Daoy (cell line): ENCODE data around the gene PTPRQ. TPM values are rescaled to one million over a fixed set of nuclear protein-coding genes. Genes with fewer than 3 reads are reported as not detected.

ENCODE experiments used
- DNase-seq: peaks from one replicate; pipeline ENCODE4 v3.0.0-alpha.2; 2015; ENCODE audit warnings: low read depth
- total RNA-seq: library from RNA; depleted of rRNA; stranded (reverse); fragments of >200 nt; shearing (Covaris generic); gene quantifications from 2 replicates; pipeline ENCODE4 v1.2.3, GENCODE V29; 2014

PTPRQ gene
- total RNA-seq, 1 experiment from 2014 or later = not detected

- peak; percentile 73 for DNase-seq
Observed at GRCh38 chr12:80702889-80703805, 259.1 kb downstream of the PTPRQ start.

- DNase-seq = no peak
Observed at GRCh38 chr12:80704420-80704819, 260.4 kb downstream of the PTPRQ start.

GRCh38 chr12:80707126-80707829, 263.2 kb downstream of the PTPRQ start, which contains the start of gene MYF6:
MYF6 (plus strand) TSS chr12:80707634; CDS start chr12:80707720, 86 bp downstream.
- DNase-seq = no peak

GRCh38 chr12:80707830-80708258, 263.8 kb downstream of the PTPRQ start:
- DNase-seq = no peak

- no peak for DNase-seq
Observed at GRCh38 chr12:80708259-80708974, 264.4 kb downstream of the PTPRQ start.

GRCh38 chr12:80708975-80709328, 264.9 kb downstream of the PTPRQ start:
- no peak for DNase-seq

GRCh38 chr12:80709811-80710726, 266.0 kb downstream of the PTPRQ start:
- DNase-seq = peak; percentile 19

- no peak for DNase-seq
Observed at GRCh38 chr12:80710727-80711449, 266.9 kb downstream of the PTPRQ start.

GRCh38 chr12:80711866-80712265, 267.8 kb downstream of the PTPRQ start:
- DNase-seq = no peak

GRCh38 chr12:80712866-80713265, 268.8 kb downstream of the PTPRQ start:
- no peak for DNase-seq

GRCh38 chr12:80713419-80713818, 269.4 kb downstream of the PTPRQ start:
- DNase-seq = no peak

GRCh38 chr12:80714055-80714454, 270.0 kb downstream of the PTPRQ start:
- no peak for DNase-seq

GRCh38 chr12:80714846-80715245, 270.8 kb downstream of the PTPRQ start:
- DNase-seq = no peak

GRCh38 chr12:80715713-80716249, 271.7 kb downstream of the PTPRQ start:
- no peak for DNase-seq

- no peak for DNase-seq
Observed at GRCh38 chr12:80716696-80717469, 272.8 kb downstream of the PTPRQ start, which contains the start of gene MYF5. MYF5 (plus strand) TSS chr12:80716912; CDS start chr12:80717064, 152 bp downstream.

GRCh38 chr12:80717856-80718255, 273.8 kb downstream of the PTPRQ start:
- no peak for DNase-seq

- DNase-seq = no peak
Observed at GRCh38 chr12:80720516-80720915, 276.5 kb downstream of the PTPRQ start.

- DNase-seq = no peak
Observed at GRCh38 chr12:80721326-80721725, 277.3 kb downstream of the PTPRQ start.
